Measurements from ENCODE around the gene CLPSL1.

Gene CLPSL1

DNA sequence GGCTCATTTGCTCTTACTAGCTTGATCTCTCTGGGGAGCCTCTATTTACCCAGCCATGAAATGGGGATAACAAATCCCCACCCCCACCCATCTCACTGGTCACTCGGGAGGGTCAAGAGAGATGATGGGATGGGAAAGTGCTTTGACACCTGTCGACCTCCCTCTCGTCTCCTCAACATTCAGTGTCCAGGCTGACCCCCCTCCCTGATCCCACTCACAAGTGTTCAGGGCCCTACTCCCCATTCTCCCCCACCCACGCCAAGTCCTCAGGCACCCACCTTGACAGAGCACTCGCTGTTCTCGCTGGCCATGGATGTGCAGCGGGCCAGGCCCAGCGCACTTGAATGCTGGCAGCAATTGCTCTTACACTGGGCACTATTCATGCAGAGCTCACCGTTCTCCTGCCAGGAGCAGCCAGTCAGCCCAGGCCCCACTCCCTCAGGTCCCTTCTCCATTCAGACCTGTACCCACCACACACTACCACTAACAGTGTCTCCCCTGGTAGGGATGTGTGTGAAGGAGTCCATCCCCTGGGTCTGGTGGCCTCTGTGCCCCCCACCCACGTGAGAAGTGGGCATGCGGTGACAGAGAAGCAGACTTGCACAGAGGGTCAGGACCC lies 14.7 kb downstream of the CLPSL1 start:
- DNase-seq (ENCODE audit: low read depth in 1 of 2, low spot score in 1 of 2): no peak

- DNase-seq (ENCODE audit: low read depth in 1 of 2, low spot score in 1 of 2): no peak
Observed at GRCh38 chr6:35796236-35796635, 15.4 kb downstream of the CLPSL1 start.

GRCh38 chr6:35797837-35798526 lies 17.2 kb downstream of the CLPSL1 start:
- no peak for DNase-seq (ENCODE audit: low read depth in 1 of 2, low spot score in 1 of 2)

- DNase-seq (ENCODE audit: low read depth in 1 of 2, low spot score in 1 of 2): no peak
Observed at GRCh38 chr6:35798706-35799105, 17.9 kb downstream of the CLPSL1 start.

DNA sequence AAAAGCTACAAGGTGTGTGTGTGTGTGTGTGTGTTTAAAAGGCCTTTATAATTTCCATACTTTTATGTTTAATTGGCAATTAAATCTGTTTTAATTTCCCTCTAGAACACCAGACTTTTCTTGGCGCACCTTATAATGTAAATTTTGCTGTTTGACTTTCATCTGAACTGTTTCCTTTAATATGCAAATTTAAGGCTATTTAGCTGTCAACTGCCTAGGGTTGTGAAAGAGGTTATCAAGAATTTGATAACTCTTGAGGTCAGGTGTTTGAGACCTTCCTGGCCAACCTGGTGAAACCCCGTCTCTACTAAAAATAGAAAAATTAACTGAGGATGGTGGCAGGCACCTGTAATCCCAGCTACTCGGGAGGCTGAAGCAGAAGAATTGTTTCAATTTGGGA lies 20.3 kb downstream of the CLPSL1 start:
- DNase-seq (ENCODE audit: low read depth in 1 of 2, low spot score in 1 of 2): no peak

DNA sequence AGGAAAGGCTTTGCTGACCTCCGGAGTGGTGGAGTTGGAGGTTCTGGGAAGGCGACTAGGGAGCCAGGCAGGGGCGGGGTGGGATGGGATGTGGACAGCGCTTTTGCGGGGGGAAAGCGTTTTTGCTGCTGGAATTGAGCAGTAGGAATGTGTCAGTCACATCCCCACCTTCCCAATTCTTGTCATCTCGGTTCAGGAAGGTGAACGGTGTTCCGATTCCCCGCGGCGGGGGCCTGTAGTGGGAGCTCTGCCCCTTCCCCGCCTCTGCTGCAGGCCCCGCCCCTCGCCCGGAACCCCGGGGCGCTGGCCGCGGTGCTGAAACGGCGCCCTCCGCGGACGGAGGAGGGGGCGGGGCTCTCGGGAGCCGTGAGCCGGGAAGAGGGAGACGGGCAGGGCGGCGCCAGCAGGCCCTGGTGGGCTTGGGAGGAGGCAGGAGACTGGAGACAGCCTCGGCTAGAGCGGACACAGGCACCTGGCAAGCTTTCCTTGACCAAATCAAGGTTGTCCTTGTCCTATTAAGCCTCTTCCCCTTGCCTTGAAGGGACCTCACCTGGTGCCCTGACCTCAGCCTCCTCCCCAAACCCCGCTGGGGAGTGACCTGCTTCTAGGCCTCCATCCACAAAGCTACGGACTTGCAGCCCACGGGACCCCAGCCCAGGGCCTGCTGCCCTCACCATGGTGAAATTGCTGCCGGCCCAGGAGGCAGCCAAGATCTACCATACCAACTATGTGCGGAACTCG lies 24.3 kb downstream of the CLPSL1 start, which contains the start of gene LHFPL5:
TSS of gene LHFPL5 (plus strand) at position 357 of the 741 bp plus-strand sequence. CDS start at position 676, 319 bp downstream.
- DNase-seq (ENCODE audit: low read depth in 1 of 2, low spot score in 1 of 2): no peak

- no peak for DNase-seq (ENCODE audit: low read depth in 1 of 2, low spot score in 1 of 2)
Observed at GRCh38 chr6:35808688-35809087, 27.9 kb downstream of the CLPSL1 start.

GRCh38 chr6:35809809-35810208 lies 29.0 kb downstream of the CLPSL1 start:
- no peak for DNase-seq (ENCODE audit: low read depth in 1 of 2, low spot score in 1 of 2)

DNA sequence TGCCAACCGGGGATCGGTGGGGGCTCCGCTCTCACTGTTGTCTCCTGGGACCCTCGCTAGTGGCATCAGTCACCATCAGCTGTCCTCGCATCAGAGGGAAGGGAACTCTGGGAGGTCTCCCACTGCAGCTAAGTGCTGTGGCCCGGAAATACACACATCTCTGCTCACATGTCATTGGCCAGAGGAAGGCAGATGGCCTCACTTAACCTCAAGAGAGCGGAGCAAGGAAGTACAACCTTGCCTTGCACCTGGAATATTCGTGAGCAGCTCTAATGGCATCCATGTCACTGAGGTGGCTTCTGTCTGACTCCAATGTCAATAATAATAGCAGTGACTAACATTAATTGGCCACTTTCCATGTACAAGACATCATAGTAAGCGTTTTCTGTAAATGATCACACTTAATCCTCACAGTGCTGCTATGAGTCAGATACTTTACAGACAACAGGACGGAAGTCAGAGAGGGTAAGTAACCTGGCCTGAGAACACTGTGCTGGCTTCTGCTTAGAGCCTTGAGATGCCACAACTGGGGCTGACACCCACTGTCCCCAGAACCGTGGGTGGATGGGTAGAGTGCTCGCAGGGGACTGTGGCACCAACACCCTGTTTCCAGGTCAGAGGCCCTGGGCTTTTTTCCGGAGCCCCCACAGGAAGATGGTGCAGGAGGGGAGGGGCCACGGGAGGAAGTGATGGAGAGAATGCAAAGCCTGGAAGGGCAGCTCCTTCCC lies 30.3 kb downstream of the CLPSL1 start:
- no peak for DNase-seq (ENCODE audit: low read depth in 1 of 2, low spot score in 1 of 2)

DNA sequence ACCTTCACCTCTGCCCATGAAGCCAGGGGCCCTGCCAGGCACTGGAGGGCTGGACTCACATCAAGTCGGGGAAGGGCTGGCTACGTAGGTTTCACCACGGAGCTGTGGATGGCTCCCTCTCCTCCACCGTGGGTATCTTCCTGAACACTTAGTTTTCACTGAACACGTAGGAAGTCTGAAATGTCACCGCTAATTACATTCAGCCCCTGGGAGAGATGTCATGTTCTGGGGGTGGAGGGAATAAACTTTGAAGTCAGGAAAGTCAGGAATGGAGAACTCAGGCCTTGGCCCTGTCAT lies 30.8 kb downstream of the CLPSL1 start:
- DNase-seq (ENCODE audit: low read depth in 1 of 2, low spot score in 1 of 2): no peak

DNA sequence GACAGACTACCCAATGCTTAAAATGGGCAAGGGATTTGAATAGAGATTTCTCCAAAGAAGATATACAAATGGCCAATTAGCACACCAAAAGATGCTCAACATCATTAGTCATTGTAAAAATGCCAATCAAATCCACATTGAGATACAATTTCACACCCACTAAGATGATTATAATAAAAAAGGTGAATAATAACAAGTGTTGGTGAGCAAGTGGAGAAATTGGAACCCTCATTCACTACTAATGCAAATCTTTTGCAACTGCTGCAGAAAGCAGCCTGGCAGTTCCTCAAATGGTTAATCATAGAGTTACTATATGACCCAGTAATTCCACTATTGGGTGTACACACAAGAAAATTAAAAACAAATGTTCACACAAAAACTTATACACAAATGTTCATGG lies 36.7 kb downstream of the CLPSL1 start:
- no peak for DNase-seq (ENCODE audit: low read depth in 1 of 2, low spot score in 1 of 2)

- no peak for DNase-seq (ENCODE audit: low read depth in 1 of 2, low spot score in 1 of 2)
Observed at GRCh38 chr6:35823601-35824000, 42.8 kb downstream of the CLPSL1 start.

- no peak for DNase-seq (ENCODE audit: low read depth in 1 of 2, low spot score in 1 of 2)
Observed at GRCh38 chr6:35824552-35825192, 43.9 kb downstream of the CLPSL1 start.

DNA sequence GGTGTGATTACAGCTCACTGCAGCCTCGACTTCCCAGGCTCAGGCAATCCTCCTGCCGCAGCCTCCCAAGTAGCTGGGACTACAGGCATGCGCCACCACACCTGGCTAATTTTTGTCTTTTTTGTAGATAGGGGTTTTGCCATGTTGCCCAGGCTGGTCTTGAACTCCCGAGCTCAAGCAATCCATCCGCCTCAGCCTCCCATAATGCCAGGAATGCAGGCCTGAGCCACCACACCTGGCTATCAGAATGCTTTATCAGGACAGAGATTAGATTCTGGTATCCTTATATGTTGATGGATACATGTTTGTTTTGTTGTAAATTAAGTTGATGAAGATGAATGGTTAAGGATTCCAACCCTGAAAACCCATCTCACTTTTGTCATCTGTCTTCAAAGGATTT lies 48.5 kb downstream of the CLPSL1 start:
- no peak for DNase-seq (ENCODE audit: low read depth in 1 of 2, low spot score in 1 of 2)

DNA sequence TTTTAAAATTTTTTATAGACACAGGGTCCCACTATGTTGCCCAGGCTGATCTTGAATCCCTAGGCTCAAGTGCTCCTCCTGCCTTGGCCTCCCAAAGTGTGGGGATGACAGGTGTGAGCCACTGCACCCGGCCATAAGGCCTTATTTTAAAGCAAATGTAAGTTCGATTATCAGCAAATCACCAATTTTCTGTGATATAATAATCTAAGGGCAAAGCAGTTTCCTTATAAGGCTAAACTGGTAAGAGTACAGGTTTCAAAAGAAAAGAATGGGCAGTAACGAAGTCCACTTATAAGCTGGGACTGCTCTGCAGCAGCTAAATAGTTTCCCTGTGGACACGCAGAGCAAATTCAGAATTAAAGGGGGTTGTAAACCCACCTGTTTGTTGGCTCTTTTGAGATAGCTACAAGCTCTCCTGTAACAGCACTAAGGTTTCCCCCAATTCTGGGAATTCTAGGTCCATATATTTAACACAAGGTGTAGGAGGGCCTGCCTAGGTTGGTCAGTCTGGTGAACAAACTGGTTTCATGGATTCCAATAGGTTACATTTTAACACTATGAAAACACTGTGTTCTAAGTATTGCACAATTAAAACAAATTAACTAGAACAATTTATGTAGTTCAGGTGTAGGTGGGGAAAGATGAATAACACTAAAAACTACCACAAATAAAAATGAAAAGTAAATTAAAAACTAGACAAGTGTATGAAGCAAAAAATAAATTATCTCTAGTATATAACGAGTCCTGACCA lies 50.6 kb downstream of the CLPSL1 start:
- no peak for DNase-seq (ENCODE audit: low read depth in 1 of 2, low spot score in 1 of 2)

DNA sequence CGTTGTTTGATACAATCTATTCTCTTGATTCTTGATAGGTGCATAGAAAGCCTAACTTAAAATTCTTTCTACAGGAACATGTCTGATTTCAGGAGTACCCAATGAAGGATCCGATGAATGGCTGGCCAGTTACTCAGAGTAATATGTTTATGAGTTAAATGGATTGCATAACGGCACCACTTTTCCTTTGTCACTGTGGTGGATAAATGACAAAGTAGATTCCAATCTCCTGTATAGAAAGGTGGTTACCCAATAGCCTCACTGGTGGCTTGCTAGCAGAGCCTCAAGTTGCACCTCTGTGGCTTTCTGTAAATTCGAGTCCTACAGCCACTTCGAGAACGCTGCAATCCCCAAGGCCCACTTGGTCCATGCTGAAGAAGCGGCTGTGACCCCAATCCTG lies 52.7 kb downstream of the CLPSL1 start:
- no peak for DNase-seq (ENCODE audit: low read depth in 1 of 2, low spot score in 1 of 2)
